ENCODE measurements around the gene VPS45. TPM values are rescaled to one million over a fixed set of nuclear protein-coding genes. Genes with fewer than 3 reads are reported as not detected.

VPS45 gene
- total and polyA plus RNA-seq, 2 of the 8 experiments (the other 6 are each of a cell fraction or from before 2014, with no cell fraction given): 19.1 to 27.6 TPM

DNA sequence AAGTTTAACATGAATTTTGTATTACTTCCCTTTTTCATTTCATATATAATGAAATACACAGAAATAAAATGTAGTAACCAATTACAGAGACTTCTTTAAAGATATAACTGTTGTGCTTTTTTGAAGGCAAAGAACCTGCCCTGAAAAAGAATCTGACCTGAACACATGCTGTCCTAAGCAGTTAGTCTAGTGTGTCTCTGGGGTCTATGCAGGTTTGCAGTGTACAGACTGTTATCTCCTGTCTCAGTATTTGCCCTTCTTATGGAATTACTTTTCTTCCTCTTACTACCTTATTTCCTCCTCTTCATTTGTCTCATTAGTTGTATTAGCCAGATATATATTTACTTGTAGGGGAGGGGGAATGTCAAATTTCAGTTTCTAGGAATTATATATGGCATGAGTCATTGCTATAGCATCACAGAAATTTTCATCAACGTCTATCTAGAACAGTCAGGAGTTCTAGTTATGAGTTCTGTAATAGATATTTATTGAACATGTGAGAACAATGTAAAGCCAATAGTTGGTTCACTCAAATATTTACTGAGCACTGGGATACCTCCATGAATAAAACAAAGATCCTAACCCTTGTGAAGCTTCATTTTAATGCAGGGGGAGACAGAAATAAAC is 53.8 kb downstream of the VPS45 start (continued):
- TF ChIP-seq HDAC2 (IDR thresholded peaks at IDR 0.05; ENCODE audit: borderline replicate concordance in 1 of 2, low read depth in 2 of 2, low read length in 2 of 2) (no peak), EP300 (IDR thresholded peaks at IDR 0.05; ENCODE audit: borderline replicate concordance in 1 of 2, low read depth in 2 of 2, low read length in 2 of 2) (no peak), USF2 (IDR thresholded peaks at IDR 0.05; ENCODE audit: low read length) (no peak), TAF1 (IDR thresholded peaks at IDR 0.05; ENCODE audit: low read depth, low read length) (no peak), POLR2A (IDR thresholded peaks at IDR 0.05; ENCODE audit: control extremely low read depth in 1 of 2, low read depth in 2 of 2, low read length in 2 of 2) (no peak)
- TF ChIP-seq, protein P1, sequence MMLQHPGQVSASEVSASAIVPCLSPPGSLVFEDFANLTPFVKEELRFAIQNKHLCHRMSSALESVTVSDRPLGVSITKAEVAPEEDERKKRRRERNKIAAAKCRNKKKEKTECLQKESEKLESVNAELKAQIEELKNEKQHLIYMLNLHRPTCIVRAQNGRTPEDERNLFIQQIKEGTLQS (IDR thresholded peaks at IDR 0.05; ENCODE audit: insufficient read depth, low read depth, low read length): no peak

Data from H1 (cell line).